ENCODE data around the gene QDPR.
"Not testable (repeated sequence)": the region's sequence is repeated elsewhere in the genome, so short reads cannot be mapped to it uniquely, and the experiment has no call there.

The QDPR gene

GRCh38 chr4:17511950-17512795 lies at the start of gene QDPR:
Gene QDPR, minus strand, starts transcription at chr4:17512090. Its CDS starts 36 bp downstream, at chr4:17512054.
- DNase-seq: peak; percentile 81 to 88

- no peak for DNase-seq
These were observed 49.5 kb upstream of the QDPR start for GRCh38 chr4:17561195-17561909.

GRCh38 chr4:17560065-17560673 lies 48.3 kb upstream of the QDPR start:
- no peak for DNase-seq

- DNase-seq: no peak
These were observed 47.8 kb upstream of the QDPR start for GRCh38 chr4:17559709-17560048.

GRCh38 chr4:17558941-17559708 lies 47.2 kb upstream of the QDPR start:
- no peak for DNase-seq

GRCh38 chr4:17557880-17558279 lies 46.0 kb upstream of the QDPR start:
- no peak for DNase-seq

- DNase-seq: no peak
These were observed 44.6 kb upstream of the QDPR start for GRCh38 chr4:17556498-17556897.

GRCh38 chr4:17554568-17554967 lies 42.7 kb upstream of the QDPR start:
- no peak for DNase-seq

- no peak for DNase-seq
These were observed 40.5 kb upstream of the QDPR start for GRCh38 chr4:17552427-17552826.

- no peak for DNase-seq
These were observed 38.7 kb upstream of the QDPR start for GRCh38 chr4:17550549-17550948.

- DNase-seq: no peak
These were observed 34.8 kb upstream of the QDPR start for GRCh38 chr4:17546678-17547077.

- no peak for DNase-seq
These were observed 34.3 kb upstream of the QDPR start for GRCh38 chr4:17546222-17546621.

GRCh38 chr4:17545374-17546140 lies 33.7 kb upstream of the QDPR start:
- no peak for DNase-seq

GRCh38 chr4:17544831-17545234 lies 32.9 kb upstream of the QDPR start:
- no peak for DNase-seq

- no peak for DNase-seq
These were observed 32.3 kb upstream of the QDPR start for GRCh38 chr4:17544205-17544604.

GRCh38 chr4:17537060-17537459 lies 25.2 kb upstream of the QDPR start:
- not testable (repeated sequence) for DNase-seq

GRCh38 chr4:17535906-17536305 lies 24.0 kb upstream of the QDPR start:
- DNase-seq: no peak

GRCh38 chr4:17535242-17535641 lies 23.4 kb upstream of the QDPR start:
- DNase-seq: no peak

GRCh38 chr4:17534705-17535104 lies 22.8 kb upstream of the QDPR start:
- DNase-seq: no peak

GRCh38 chr4:17531538-17532285 lies 19.8 kb upstream of the QDPR start:
- DNase-seq: no peak

- DNase-seq: no peak
These were observed 16.8 kb upstream of the QDPR start for GRCh38 chr4:17528551-17529165.
